ENCODE results near the gene KREMEN1.

KREMEN1 gene

DNA sequence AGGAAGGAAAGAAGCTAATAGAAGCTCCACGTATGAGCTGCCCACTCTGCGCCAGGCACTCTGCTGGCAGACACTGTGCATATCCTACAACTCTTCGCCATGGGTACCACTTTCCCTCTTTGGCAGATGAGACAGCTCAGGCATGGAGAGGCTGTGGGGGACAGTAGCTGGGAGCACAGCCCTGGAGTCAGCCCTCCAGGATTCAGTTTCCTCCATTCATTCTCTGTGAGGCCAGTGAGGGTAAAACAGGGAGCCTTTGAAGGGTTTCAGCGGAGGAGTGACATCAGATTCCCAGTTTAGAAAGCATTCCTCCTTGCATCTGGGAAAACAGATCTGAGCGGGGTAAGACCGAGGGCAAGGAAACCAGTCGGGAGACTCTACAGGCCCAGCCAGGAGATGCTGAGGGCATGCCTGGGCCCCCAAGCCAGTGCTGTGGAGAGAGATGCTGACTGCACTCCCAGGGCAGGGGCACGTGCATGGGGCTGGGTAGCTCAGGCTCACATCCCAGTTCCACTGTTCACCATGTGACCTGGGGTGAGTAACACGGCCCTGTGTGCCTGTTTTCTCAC, 74.6 kb downstream of the KREMEN1 start:
- Histone ChIP-seq H4K5ac (ENCODE audit: low read length) (no peak overlapping the region), H3K4me3 (ENCODE audit: low read length) (no peak overlapping the region), H2AK5ac (ENCODE audit: low read length) (no peak overlapping the region), H3K18ac (ENCODE audit: low read length) (no peak overlapping the region), H2BK5ac (ENCODE audit: low read length) (no peak overlapping the region), H3K9ac (ENCODE audit: low read length) (no peak overlapping the region), H2BK15ac (replicated peaks; ENCODE audit: low read depth) (no peak overlapping the region), H3K56ac (ENCODE audit: low read length) (peak overlapping the region; percentile 15), H3K27me3 (ENCODE audit: insufficient read depth, low read length, poor library complexity) (no peaks in the 10 kb centered on the region), H3K4ac (ENCODE audit: low read depth, low read length) (no peak overlapping the region), H3K79me2 (ENCODE audit: control insufficient read depth, insufficient read depth, low read length) (no peaks in the 10 kb centered on the region), H3K79me1 (ENCODE audit: low read length) (no peaks in the 10 kb centered on the region), H4K8ac (ENCODE audit: low read depth, low read length) (no peak overlapping the region), H3K23ac (ENCODE audit: low read length) (peak overlapping the region; percentile 66), H3K27ac (ENCODE audit: low read depth, low read length) (no peak overlapping the region), H3K4me2 (ENCODE audit: low read length) (no peak overlapping the region), H3K36me3 (ENCODE audit: control insufficient read depth, insufficient read depth, low read length) (no peaks in the 10 kb centered on the region), H3K4me1 (ENCODE audit: control insufficient read depth, low read depth, low read length) (peaks cover 3% of the 10 kb centered on the region), H2BK120ac (ENCODE audit: low read depth, low read length) (no peak overlapping the region)
- DNase-seq: no peak
- no CpG with 5 or more reads among the region's 9 CpGs for WGBS (ENCODE audit: extremely low coverage, insufficient coverage, low lambda C conversion rate)

DNA sequence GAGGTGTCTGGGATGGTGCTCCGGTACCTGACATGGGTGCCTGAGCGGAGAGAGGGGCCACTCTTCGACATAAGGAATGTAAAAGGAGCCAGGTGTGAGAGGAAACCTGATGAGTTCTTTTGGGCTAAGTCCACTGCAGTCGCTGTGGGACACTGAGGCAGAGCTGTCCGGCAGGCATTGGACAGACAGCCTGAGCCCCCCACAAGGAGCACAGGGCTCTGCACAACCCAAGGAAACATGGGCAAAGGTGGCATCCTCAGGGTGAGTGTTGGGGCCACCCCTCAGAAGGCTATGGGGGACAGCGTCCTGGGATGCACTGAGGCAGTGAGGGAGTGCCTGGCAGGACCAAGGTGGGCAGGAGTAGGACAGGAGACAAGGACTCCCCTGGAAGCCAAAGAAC, 75.2 kb downstream of the KREMEN1 start:
- Histone ChIP-seq H3K27ac (ENCODE audit: low read depth, low read length) (no peak overlapping the region), H3K27me3 (ENCODE audit: insufficient read depth, low read length, poor library complexity) (no peaks in the 10 kb centered on the region), H3K4me3 (ENCODE audit: low read length) (no peak overlapping the region), H2BK5ac (ENCODE audit: low read length) (no peak overlapping the region), H3K36me3 (ENCODE audit: control insufficient read depth, insufficient read depth, low read length) (no peaks in the 10 kb centered on the region), H3K4me2 (ENCODE audit: low read length) (no peak overlapping the region), H3K56ac (ENCODE audit: low read length) (no peak overlapping the region), H2BK120ac (ENCODE audit: low read depth, low read length) (no peak overlapping the region), H2AK5ac (ENCODE audit: low read length) (no peak overlapping the region), H3K4ac (ENCODE audit: low read depth, low read length) (no peak overlapping the region), H3K79me1 (ENCODE audit: low read length) (no peaks in the 10 kb centered on the region), H3K4me1 (ENCODE audit: control insufficient read depth, low read depth, low read length) (peaks cover 3% of the 10 kb centered on the region), H2BK15ac (replicated peaks; ENCODE audit: low read depth) (no peak overlapping the region), H4K5ac (ENCODE audit: low read length) (no peak overlapping the region), H3K23ac (ENCODE audit: low read length) (peak overlapping the region; percentile 24), H4K8ac (ENCODE audit: low read depth, low read length) (no peak overlapping the region), H3K18ac (ENCODE audit: low read length) (no peak overlapping the region), H3K79me2 (ENCODE audit: control insufficient read depth, insufficient read depth, low read length) (no peaks in the 10 kb centered on the region), H3K9ac (ENCODE audit: low read length) (no peak overlapping the region)
- no CpG with 5 or more reads among the region's 6 CpGs for WGBS (ENCODE audit: extremely low coverage, insufficient coverage, low lambda C conversion rate)
- DNase-seq: no peak

DNA sequence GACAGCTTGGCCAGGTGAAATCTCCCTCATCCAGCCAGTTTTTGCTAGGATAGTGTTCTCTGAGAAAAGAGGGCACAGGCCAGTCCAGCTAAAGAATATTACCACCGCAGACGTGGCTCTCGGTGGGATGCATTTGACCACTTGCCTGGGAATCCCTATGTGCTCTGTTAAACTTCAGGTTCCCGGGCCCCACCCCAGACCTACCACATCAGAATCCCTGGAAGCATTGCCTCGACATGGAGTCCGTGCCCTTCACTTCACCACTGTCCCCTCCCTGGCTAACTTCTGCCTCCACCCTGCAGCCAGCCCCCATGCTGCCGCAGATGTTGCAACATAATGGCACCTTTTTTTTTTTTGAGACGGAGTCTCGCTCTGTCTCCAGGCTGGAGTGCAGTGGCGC, 76.0 kb downstream of the KREMEN1 start:
- no peak overlapping the region for H3K27ac ChIP-seq (ENCODE audit: low read depth, low read length)
- no peak for DNase-seq
- WGBS (ENCODE audit: extremely low coverage, insufficient coverage, low lambda C conversion rate): no CpG with 5 or more reads among the region's 10 CpGs

DNA sequence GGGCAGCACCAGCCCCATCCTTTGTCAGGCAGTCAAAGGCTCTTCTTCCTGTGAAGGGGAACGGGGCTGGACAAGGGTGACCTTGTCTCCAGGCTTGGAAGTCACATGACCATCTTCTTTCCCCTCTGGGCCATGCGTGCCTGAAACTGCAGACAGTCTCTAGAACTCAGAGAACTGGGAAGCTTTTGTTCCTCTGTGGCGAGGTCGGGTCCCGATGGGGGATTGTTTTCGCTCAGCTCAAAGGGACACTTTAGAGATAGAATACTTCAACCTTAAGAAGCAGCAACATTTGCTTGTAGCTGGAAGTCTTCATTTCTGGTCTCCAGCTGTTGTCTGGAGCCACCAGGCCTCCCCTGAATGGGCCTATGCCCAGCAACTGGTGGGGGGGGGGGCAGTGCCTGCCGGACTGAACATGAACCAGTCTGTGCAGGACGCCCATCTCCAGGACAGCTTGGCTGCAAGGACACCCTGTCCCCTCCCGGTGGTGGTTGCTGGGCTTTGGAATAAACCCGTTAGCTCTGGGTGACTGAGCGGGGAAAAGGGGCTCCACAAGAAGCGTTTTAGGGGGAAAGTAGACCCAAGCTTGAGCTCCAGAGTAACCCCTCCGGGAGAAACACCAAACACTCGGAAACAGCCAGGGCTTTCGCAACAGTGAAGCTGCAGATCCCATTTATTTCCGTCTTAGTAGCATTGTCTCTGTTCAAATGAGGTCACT, 77.2 kb downstream of the KREMEN1 start:
- DNase-seq: no peak
- WGBS (ENCODE audit: extremely low coverage, insufficient coverage, low lambda C conversion rate): no CpG with 5 or more reads among the region's 16 CpGs
- Histone ChIP-seq H3K4ac (ENCODE audit: low read depth, low read length) (no peak overlapping the region), H2AK5ac (ENCODE audit: low read length) (no peak overlapping the region), H3K4me1 (ENCODE audit: control insufficient read depth, low read depth, low read length) (peaks cover 4% of the 10 kb centered on the region), H2BK5ac (ENCODE audit: low read length) (no peak overlapping the region), H3K79me1 (ENCODE audit: low read length) (no peaks in the 10 kb centered on the region), H3K36me3 (ENCODE audit: control insufficient read depth, insufficient read depth, low read length) (no peaks in the 10 kb centered on the region), H3K9ac (ENCODE audit: low read length) (no peak overlapping the region), H3K4me3 (ENCODE audit: low read length) (no peak overlapping the region), H2BK120ac (ENCODE audit: low read depth, low read length) (no peak overlapping the region), H4K5ac (ENCODE audit: low read length) (no peak overlapping the region), H3K56ac (ENCODE audit: low read length) (no peak overlapping the region), H3K23ac (ENCODE audit: low read length) (no peak overlapping the region), H3K27me3 (ENCODE audit: insufficient read depth, low read length, poor library complexity) (no peaks in the 10 kb centered on the region), H4K8ac (ENCODE audit: low read depth, low read length) (no peak overlapping the region), H3K18ac (ENCODE audit: low read length) (no peak overlapping the region), H3K4me2 (ENCODE audit: low read length) (no peak overlapping the region), H3K27ac (ENCODE audit: low read depth, low read length) (no peak overlapping the region), H3K79me2 (ENCODE audit: control insufficient read depth, insufficient read depth, low read length) (no peaks in the 10 kb centered on the region), H2BK15ac (replicated peaks; ENCODE audit: low read depth) (no peak overlapping the region)

More for the DNA sequence above, 76.0 kb downstream of the KREMEN1 start:
- Histone ChIP-seq H4K5ac (ENCODE audit: low read length) (no peak overlapping the region), H3K18ac (ENCODE audit: low read length) (no peak overlapping the region), H3K79me1 (ENCODE audit: low read length) (no peaks in the 10 kb centered on the region), H3K4me2 (ENCODE audit: low read length) (no peak overlapping the region), H2AK5ac (ENCODE audit: low read length) (no peak overlapping the region), H3K4me1 (ENCODE audit: control insufficient read depth, low read depth, low read length) (peaks cover 4% of the 10 kb centered on the region), H3K4me3 (ENCODE audit: low read length) (no peak overlapping the region), H2BK15ac (replicated peaks; ENCODE audit: low read depth) (no peak overlapping the region), H4K8ac (ENCODE audit: low read depth, low read length) (no peak overlapping the region), H3K4ac (ENCODE audit: low read depth, low read length) (no peak overlapping the region), H3K23ac (ENCODE audit: low read length) (no peak overlapping the region), H2BK5ac (ENCODE audit: low read length) (no peak overlapping the region), H3K27me3 (ENCODE audit: insufficient read depth, low read length, poor library complexity) (no peaks in the 10 kb centered on the region), H2BK120ac (ENCODE audit: low read depth, low read length) (no peak overlapping the region), H3K9ac (ENCODE audit: low read length) (no peak overlapping the region), H3K79me2 (ENCODE audit: control insufficient read depth, insufficient read depth, low read length) (no peaks in the 10 kb centered on the region), H3K56ac (ENCODE audit: low read length) (no peak overlapping the region), H3K36me3 (ENCODE audit: control insufficient read depth, insufficient read depth, low read length) (no peaks in the 10 kb centered on the region)

DNA sequence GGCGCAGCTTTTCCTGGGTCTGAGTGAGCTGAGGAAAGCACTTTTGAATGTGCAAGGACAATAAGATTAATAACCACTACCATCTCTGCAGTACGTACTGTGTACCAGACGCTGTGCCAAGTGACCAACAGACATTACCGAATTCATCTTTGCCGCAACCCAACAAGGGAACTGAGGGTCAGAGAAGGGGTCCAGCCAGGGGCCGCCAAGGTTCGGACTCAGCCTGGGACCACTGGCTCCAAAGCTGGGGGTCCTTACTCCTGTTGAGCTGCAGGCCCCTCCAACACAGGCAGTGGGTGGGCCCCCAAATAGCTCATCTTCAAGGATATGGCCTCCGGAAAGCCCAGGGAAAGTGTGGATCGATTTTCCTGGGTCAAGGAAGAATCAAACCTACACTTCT, 77.9 kb downstream of the KREMEN1 start:
- Histone ChIP-seq H3K9ac (ENCODE audit: low read length) (no peak overlapping the region), H4K5ac (ENCODE audit: low read length) (no peak overlapping the region), H3K27me3 (ENCODE audit: insufficient read depth, low read length, poor library complexity) (no peaks in the 10 kb centered on the region), H3K56ac (ENCODE audit: low read length) (peak overlapping the region; percentile 47), H3K27ac (ENCODE audit: low read depth, low read length) (no peak overlapping the region), H3K18ac (ENCODE audit: low read length) (no peak overlapping the region), H2BK5ac (ENCODE audit: low read length) (no peak overlapping the region), H3K23ac (ENCODE audit: low read length) (no peak overlapping the region), H3K36me3 (ENCODE audit: control insufficient read depth, insufficient read depth, low read length) (no peaks in the 10 kb centered on the region), H2BK15ac (replicated peaks; ENCODE audit: low read depth) (no peak overlapping the region), H2AK5ac (ENCODE audit: low read length) (no peak overlapping the region), H3K4me1 (ENCODE audit: control insufficient read depth, low read depth, low read length) (peaks cover 4% of the 10 kb centered on the region), H4K8ac (ENCODE audit: low read depth, low read length) (no peak overlapping the region), H2BK120ac (ENCODE audit: low read depth, low read length) (no peak overlapping the region), H3K4ac (ENCODE audit: low read depth, low read length) (no peak overlapping the region), H3K79me2 (ENCODE audit: control insufficient read depth, insufficient read depth, low read length) (no peaks in the 10 kb centered on the region), H3K4me3 (ENCODE audit: low read length) (no peak overlapping the region), H3K79me1 (ENCODE audit: low read length) (no peaks in the 10 kb centered on the region), H3K4me2 (ENCODE audit: low read length) (no peak overlapping the region)
- no peak for DNase-seq
- WGBS (ENCODE audit: extremely low coverage, insufficient coverage, low lambda C conversion rate): no CpG with 5 or more reads among the region's 9 CpGs

DNA sequence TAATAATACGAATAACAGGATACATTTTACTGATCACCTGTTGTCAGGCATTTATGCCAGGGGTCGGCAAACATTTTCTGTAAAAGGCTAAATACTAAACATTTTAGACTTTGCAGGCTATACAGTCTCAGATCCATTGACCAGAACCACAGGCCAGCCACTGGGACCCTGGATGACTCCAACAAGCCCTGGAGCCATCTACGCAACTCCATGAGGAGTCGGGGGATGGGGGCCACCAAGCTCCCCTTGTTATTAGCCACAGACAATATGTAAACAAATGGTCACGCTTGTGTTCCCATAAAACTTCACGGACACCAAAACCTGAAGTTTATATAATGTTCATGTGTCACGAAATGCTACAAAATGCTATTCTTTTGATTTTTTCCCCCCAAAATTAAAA, 78.5 kb downstream of the KREMEN1 start:
- Histone ChIP-seq H3K4me1 (ENCODE audit: control insufficient read depth, low read depth, low read length) (peaks cover 4% of the 10 kb centered on the region), H3K4me3 (ENCODE audit: low read length) (no peak overlapping the region), H4K5ac (ENCODE audit: low read length) (no peak overlapping the region), H3K23ac (ENCODE audit: low read length) (no peak overlapping the region), H3K27ac (ENCODE audit: low read depth, low read length) (no peak overlapping the region), H3K79me2 (ENCODE audit: control insufficient read depth, insufficient read depth, low read length) (no peaks in the 10 kb centered on the region), H2AK5ac (ENCODE audit: low read length) (no peak overlapping the region), H2BK120ac (ENCODE audit: low read depth, low read length) (no peak overlapping the region), H3K9ac (ENCODE audit: low read length) (no peak overlapping the region), H3K36me3 (ENCODE audit: control insufficient read depth, insufficient read depth, low read length) (no peaks in the 10 kb centered on the region), H3K4me2 (ENCODE audit: low read length) (no peak overlapping the region), H2BK15ac (replicated peaks; ENCODE audit: low read depth) (no peak overlapping the region), H2BK5ac (ENCODE audit: low read length) (no peak overlapping the region), H3K18ac (ENCODE audit: low read length) (no peak overlapping the region), H3K56ac (ENCODE audit: low read length) (no peak overlapping the region), H3K27me3 (ENCODE audit: insufficient read depth, low read length, poor library complexity) (no peaks in the 10 kb centered on the region), H4K8ac (ENCODE audit: low read depth, low read length) (no peak overlapping the region), H3K79me1 (ENCODE audit: low read length) (no peaks in the 10 kb centered on the region), H3K4ac (ENCODE audit: low read depth, low read length) (peak overlapping the region; percentile 23)
- WGBS (ENCODE audit: extremely low coverage, insufficient coverage, low lambda C conversion rate): no CpG with 5 or more reads among the region's 7 CpGs
- no peak for DNase-seq
